Transverse colon (tissue), 4 donors: Measurements from ENCODE around the gene ZNF407. TPM values are rescaled to one million over a fixed set of nuclear protein-coding genes. Genes with fewer than 3 reads are reported as not detected.

Experiments
- DNase-seq: peaks from one replicate; pipeline ENCODE4 v3.0.0-alpha.2; 2019
- H3K27ac ChIP-seq, 4 donors: fragments of 200-600 bp; sonication (generic); 2 replicates each; pipeline ENCODE4 v1.5.1; 2016 to 2018; ENCODE audit warnings: inconsistent platforms in 4 of 4
- H3K27me3 ChIP-seq: fragments of 200-600 bp; sonication (generic); 2 replicates; pipeline ENCODE4 v1.5.1; 2017; ENCODE audit warnings: inconsistent platforms
- H3K36me3 ChIP-seq, 4 donors: fragments of 200-600 bp; sonication (generic); 2 replicates each; pipeline ENCODE4 v1.5.1; 2017 to 2019; ENCODE audit warnings: inconsistent platforms in 4 of 4
- H3K4me1 ChIP-seq, 4 donors: fragments of 200-600 bp; sonication (generic); 2 replicates each; pipeline ENCODE4 v1.5.1; 2017 to 2020; ENCODE audit warnings: inconsistent platforms in 4 of 4
- H3K4me3 ChIP-seq, 4 donors: fragments of 200-600 bp; sonication (generic); 1 replicate in 1 of 4; 2 replicates in 3 of 4; pipeline versions ENCODE4 v1.5.1 to v1.6.1; 2017 to 2019; ENCODE audit warnings: inconsistent platforms in 4 of 4
- H3K9me3 ChIP-seq, 2 donors: fragments of 200-600 bp; sonication (generic); 2 replicates each; pipeline ENCODE4 v1.5.1; 2017 to 2019; ENCODE audit warnings: inconsistent platforms in 2 of 2
- CTCF ChIP-seq, 5 experiments: fragments of 200-600 bp in 3 of 5; fragments of 450-650 bp in 2 of 5; sonication (generic) in 3 of 5; IDR thresholded peaks; 1 replicate in 2 of 5; 2 replicates in 3 of 5; pipeline ENCODE4 v1.5.1; 2016 to 2017; ENCODE audit warnings: antibody characterized with exemption in 5 of 5, inconsistent platforms in 3 of 5, mild to moderate bottlenecking in 2 of 5, moderate library complexity in 1 of 5
- EP300 ChIP-seq: sonication (generic); formaldehyde crosslinking; IDR thresholded peaks from one replicate; pipeline ENCODE4 v1.6.1; 2017; ENCODE audit warnings: antibody characterized with exemption, low read depth
- POLR2A ChIP-seq: fragments of 450-650 bp; IDR thresholded peaks from one replicate; pipeline ENCODE4 v1.6.1; 2016; ENCODE audit warnings: antibody characterized with exemption, mild to moderate bottlenecking, moderate library complexity
- POLR2AphosphoS5 ChIP-seq, 3 donors: sonication (generic); formaldehyde crosslinking; IDR thresholded peaks; one replicate each; pipeline ENCODE4 v1.6.1; 2016; ENCODE audit warnings: antibody characterized with exemption in 3 of 3
- WGBS, 2 donors: methylation state at CpG; one replicate each; pipeline ENCODE4 v1.1.5; 2018; ENCODE audit warnings: low coverage in 1 of 2; 5-methylcytosine and 5-hydroxymethylcytosine counted together
- in situ Hi-C, 4 donors: fragments of 200-750 bp; cut with MboI; loops; one replicate each; pipeline versions ENCODE4 v1.15.0 to v1.15.1; 2017; ENCODE audit warnings: low sequenced_read_pairs in 3 of 4, low pct_ligation_motif_present in 1 of 4, low pct_unique_long_range_greater_than_20kb in 1 of 4
- intact Hi-C: fragments of 100-400 bp; cut with DNase I; formaldehyde crosslinking; loops from one replicate; pipeline ENCODE4 v1.15.1; 2023; ENCODE audit warnings: low total_unique reads
- total RNA-seq, 4 donors: library from RNA; depleted of rRNA; stranded (reverse); fragments of >200 nt; gene quantifications; one replicate each; pipeline ENCODE4 v1.1.0, GENCODE V29; 2016

The ZNF407 gene
- total RNA-seq, 4 donors from 2014 or later = 13.5 to 24.1 (median 20.1) TPM

GRCh38 chr18:74722237-74722636 is 124.6 kb downstream of the ZNF407 start:
- no peak for TF ChIP-seq EP300
- no peak for TF ChIP-seq POLR2A
- TF ChIP-seq CTCF (IDR thresholded peaks at IDR 0.05) = no peak
- no peak for TF ChIP-seq POLR2AphosphoS5 (IDR thresholded peaks at IDR 0.05)
- Histone ChIP-seq H3K4me1 (peaks cover 0 to 11% (median 2%) of the 10 kb centered on the region in 4 donors), H3K27me3 (no peaks in the 10 kb centered on the region), H3K9me3 (no peaks in the 10 kb centered on the region), H3K4me3 (no peak overlapping the region), H3K27ac (no peak overlapping the region), H3K36me3 (no peaks in the 10 kb centered on the region)
- in situ Hi-C loops (no loop called here), intact Hi-C loops (no loop called here)
- WGBS, 2 donors = 72 to 92% methylated on average over 2 of the region's 2 CpGs
- no peak for DNase-seq

DNA sequence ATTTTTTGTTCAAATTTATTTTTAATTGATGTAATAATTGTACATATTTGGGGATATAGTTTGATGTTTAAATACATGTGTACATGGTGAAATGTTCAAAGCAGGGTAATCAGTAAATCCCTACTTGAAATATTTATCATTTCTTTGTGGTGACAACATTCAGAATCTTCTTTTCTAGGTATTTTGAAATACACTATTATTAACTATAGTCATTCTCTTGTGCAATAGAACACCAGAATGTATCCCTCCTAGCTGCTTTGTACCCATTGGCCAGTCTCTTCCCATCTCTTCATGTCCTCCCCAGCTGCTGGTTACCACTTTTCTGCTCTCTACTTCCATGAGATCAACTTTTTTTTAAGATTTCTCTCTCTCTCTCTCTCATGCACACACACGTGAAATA is 126.5 kb downstream of the ZNF407 start:
- Histone ChIP-seq H3K4me1 (peaks cover 0 to 11% (median 2%) of the 10 kb centered on the region in 4 donors), H3K27me3 (no peaks in the 10 kb centered on the region), H3K4me3 (no peak overlapping the region), H3K9me3 (no peaks in the 10 kb centered on the region), H3K27ac (no peak overlapping the region), H3K36me3 (no peaks in the 10 kb centered on the region)
- 88 to 100% methylated on average over 1 of the region's 1 CpG for WGBS, 2 donors
- DNase-seq = no peak
- intact Hi-C loops (no loop called here), in situ Hi-C loops (no loop called here)
- TF ChIP-seq CTCF (IDR thresholded peaks at IDR 0.05) (no peak), EP300 (no peak), POLR2AphosphoS5 (IDR thresholded peaks at IDR 0.05) (no peak), POLR2A (no peak)

DNA sequence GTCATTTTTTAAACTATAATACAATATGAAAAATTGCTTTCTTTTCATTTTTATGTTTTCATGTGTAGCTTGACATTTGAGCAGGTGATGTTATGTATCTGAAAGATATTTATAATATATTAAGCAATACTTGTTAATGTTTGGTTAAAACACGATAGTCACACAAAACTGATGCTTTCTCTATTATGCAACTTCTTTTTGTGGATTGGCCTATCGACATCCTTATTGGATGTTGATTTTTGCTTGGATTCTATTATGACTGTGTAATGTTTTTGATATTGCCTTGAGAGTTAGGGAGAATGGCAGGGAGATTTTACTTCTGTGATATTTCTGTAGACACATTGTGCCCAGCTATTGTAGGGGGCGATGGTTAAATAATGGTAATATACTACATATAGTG is 128.0 kb downstream of the ZNF407 start:
- intact Hi-C loops (no loop called here), in situ Hi-C loops (no loop called here)
- no peak overlapping the region for H3K27ac ChIP-seq
- H3K4me1 ChIP-seq = peaks cover 0 to 11% (median 2%) of the 10 kb centered on the region in 4 donors
- H3K36me3 ChIP-seq = no peaks in the 10 kb centered on the region
- H3K4me3 ChIP-seq = no peak overlapping the region
- no peak for TF ChIP-seq POLR2AphosphoS5 (IDR thresholded peaks at IDR 0.05)
- no peak for TF ChIP-seq EP300
- TF ChIP-seq POLR2A = no peak
- no peak for TF ChIP-seq CTCF (IDR thresholded peaks at IDR 0.05)
- DNase-seq = no peak
- no peaks in the 10 kb centered on the region for H3K27me3 ChIP-seq
- WGBS, 2 donors = 94% methylated on average over 3 of the region's 3 CpGs
- no peaks in the 10 kb centered on the region for H3K9me3 ChIP-seq

GRCh38 chr18:74728586-74728985 is 130.9 kb downstream of the ZNF407 start:
- Histone ChIP-seq H3K27me3 (no peaks in the 10 kb centered on the region), H3K27ac (no peak overlapping the region), H3K36me3 (no peaks in the 10 kb centered on the region), H3K4me1 (peaks cover 0 to 10% (median 0%) of the 10 kb centered on the region in 4 donors), H3K4me3 (no peak overlapping the region), H3K9me3 (no peaks in the 10 kb centered on the region)
- no peak for TF ChIP-seq POLR2A
- TF ChIP-seq CTCF (IDR thresholded peaks at IDR 0.05) = no peak
- no peak for TF ChIP-seq POLR2AphosphoS5 (IDR thresholded peaks at IDR 0.05)
- TF ChIP-seq EP300 = no peak
- no peak for DNase-seq
- intact Hi-C loops = no loop called here
- WGBS, 2 donors = 91% methylated on average over 5 of the region's 5 CpGs; no CpG with 5 or more reads in 1 of the 2 donors
- in situ Hi-C loops = no loop called here
